Urinary bladder (tissue), 4 donors: ENCODE data around the gene MEDAG. TPM values are rescaled to one million over a fixed set of nuclear protein-coding genes. Genes with fewer than 3 reads are reported as not detected.

ENCODE experiments used
- DNase-seq: peaks from one replicate; pipeline ENCODE4 v3.0.0-alpha.2; 2015; ENCODE audit errors: extremely low spot score
- H3K27ac ChIP-seq: one replicate; pipeline ENCODE4 v1.5.1; 2013; ENCODE audit warnings: low read depth, mild to moderate bottlenecking, moderate library complexity
- H3K36me3 ChIP-seq: one replicate; pipeline ENCODE4 v1.6.1; 2013; ENCODE audit warnings: mild to moderate bottlenecking, moderate library complexity; ENCODE audit not compliant: insufficient read depth
- H3K4me1 ChIP-seq: one replicate; pipeline ENCODE4 v1.6.1; 2013; ENCODE audit warnings: mild to moderate bottlenecking, moderate library complexity; ENCODE audit not compliant: insufficient read depth
- H3K4me3 ChIP-seq: one replicate; pipeline ENCODE4 v1.5.1; 2013; ENCODE audit warnings: low read depth, low read length
- WGBS: extraction: QIAGEN DNeasy Blood & Tissue Kit; methylation state at CpG from one replicate; pipeline ENCODE4 v1.1.7; 2013; 5-methylcytosine and 5-hydroxymethylcytosine counted together
- polyA plus RNA-seq: library from polyadenylated mRNA; stranded (reverse); fragments of 200-250 nt; gene quantifications from one replicate; pipeline ENCODE4 v1.2.3, GENCODE V29; 2013
- total RNA-seq: library from RNA; depleted of rRNA; stranded (reverse); fragments of >200 nt; gene quantifications from one replicate; pipeline ENCODE4 v1.2.3, GENCODE V29; 2014
- donor health status: healthy with polysubstance abuse.
- donor health status: healthy.

Gene MEDAG
- total RNA-seq (12.2 TPM), polyA plus RNA-seq (12.7 TPM)

DNA sequence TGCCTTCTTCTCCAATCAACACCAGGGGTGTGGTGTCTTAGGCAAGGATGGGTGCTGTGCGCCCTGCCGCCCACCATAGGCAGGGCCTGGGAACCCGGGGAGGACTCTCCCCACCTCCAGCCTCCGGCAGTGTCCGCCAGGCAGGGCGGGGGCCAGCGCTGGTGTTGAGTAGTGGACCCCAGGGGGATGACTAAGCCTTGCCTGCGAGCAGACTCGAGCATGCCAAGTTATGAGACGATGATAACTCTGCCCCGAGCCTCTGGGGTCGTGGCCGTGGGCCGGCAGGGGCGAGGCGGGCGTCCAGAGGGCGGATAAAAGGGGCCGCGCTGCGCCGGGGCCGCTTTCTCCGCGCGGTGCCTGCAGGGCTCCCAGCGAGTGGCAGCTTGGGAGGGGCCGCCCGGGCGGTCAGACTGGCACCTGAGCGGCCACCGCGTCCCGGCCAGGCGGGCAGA lies at the start of gene MEDAG:
MEDAG (plus strand) TSS at position 340 of the 452 bp plus-strand sequence. CDS start 245 bp downstream, outside the sequence.
- no peak for DNase-seq
- H3K36me3 ChIP-seq: no peaks in the 10 kb centered on the region
- WGBS: 6% methylated on average over 35 of the region's 35 CpGs
- H3K4me1 ChIP-seq: no peaks in the 10 kb centered on the region
- no peak within 1 kb of the TSS for H3K27ac ChIP-seq
- H3K4me3 ChIP-seq: peak within 1 kb of the TSS; percentile 25

DNA sequence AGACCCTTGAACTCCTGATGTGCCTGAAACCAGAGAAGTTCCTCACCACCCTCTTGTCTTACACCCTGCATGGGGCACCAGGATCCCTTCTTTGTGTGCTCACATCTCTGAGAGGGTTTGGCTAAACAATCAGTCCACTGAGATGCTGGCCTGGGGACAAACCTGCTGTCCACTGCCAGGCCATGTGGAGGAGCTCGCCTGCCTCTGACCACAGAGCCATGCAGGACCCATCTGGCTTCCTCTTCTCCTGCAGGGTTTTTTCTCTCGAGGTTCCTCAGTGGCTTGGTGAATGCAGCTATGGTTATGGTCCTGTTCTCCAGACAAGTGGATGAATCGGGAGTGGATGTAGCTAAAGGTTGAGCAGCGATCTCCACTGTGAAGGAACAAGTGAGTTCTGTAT lies 49.1 kb upstream of the MEDAG start:
- 82% methylated on average over 4 of the region's 4 CpGs for WGBS
- no peak overlapping the region for H3K27ac ChIP-seq
- no peaks in the 10 kb centered on the region for H3K4me1 ChIP-seq
- H3K4me3 ChIP-seq: no peak overlapping the region
- no peak for DNase-seq
- H3K36me3 ChIP-seq: no peaks in the 10 kb centered on the region

DNA sequence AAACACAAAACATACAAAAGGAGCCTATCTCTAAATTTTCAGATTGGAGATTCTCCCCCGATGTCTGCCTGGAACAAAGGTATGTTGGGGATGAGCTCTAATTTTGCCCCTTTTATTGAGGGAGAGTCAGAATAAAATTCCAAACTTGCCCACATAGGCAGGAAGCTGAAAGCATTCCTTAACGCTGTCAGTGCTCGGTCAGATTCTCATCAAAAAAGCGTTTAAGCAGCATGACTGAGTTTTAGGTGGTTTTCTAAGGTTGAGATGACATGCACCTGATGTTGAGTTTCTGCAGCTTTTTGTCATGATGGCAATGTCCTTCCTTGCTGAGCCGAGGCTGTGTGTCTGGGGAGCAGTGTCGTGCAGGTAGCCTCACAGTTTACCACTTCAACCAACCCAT lies 48.4 kb upstream of the MEDAG start:
- no peaks in the 10 kb centered on the region for H3K36me3 ChIP-seq
- H3K4me1 ChIP-seq: no peaks in the 10 kb centered on the region
- no peak for DNase-seq
- H3K4me3 ChIP-seq: no peak overlapping the region
- 88% methylated on average over 6 of the region's 6 CpGs for WGBS
- no peak overlapping the region for H3K27ac ChIP-seq

DNA sequence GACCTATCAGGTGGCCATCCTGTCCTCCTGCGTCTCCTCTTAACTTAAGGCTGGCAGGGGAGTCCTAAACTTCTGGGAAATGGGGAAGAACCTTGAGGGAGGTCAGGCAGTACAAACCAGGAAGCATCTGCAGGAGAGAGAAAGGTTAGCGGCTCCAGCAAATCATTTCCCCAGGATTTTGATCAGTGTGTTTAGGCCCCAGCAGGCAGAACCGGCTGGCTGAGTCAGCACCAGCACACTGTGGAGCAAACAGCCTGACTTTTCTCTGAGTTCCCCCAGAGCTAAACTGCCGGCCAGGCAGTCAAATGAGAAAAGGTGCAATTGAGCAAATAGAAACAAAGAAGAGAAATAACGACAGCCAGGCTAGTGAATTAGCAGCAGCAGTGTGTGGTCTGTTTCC lies 46.7 kb upstream of the MEDAG start:
- Histone ChIP-seq H3K4me3 (no peak overlapping the region), H3K27ac (no peak overlapping the region), H3K36me3 (no peaks in the 10 kb centered on the region), H3K4me1 (no peaks in the 10 kb centered on the region)
- 72% methylated on average over 5 of the region's 5 CpGs for WGBS
- no peak for DNase-seq

DNA sequence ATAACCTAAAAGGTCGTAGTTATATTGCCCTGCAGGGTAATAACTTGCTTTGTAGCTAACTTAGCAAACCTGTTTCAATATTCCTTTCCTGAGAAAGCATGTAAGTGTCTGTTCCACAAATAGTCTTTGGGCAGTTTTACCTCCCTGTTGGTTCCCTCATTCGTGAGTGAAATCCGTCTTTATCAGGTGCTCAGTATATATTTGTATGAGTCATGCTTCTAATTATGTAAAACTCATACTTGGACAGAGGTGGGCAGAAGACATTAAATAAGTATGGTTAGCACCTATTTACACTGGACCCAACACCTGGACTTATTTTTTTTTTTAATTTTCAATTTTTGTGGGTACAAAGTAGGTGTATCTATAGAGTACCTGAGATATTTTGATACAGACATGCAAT lies 44.9 kb upstream of the MEDAG start:
- no peak overlapping the region for H3K4me3 ChIP-seq
- H3K4me1 ChIP-seq: no peaks in the 10 kb centered on the region
- H3K27ac ChIP-seq: no peak overlapping the region
- 81% methylated on average over 3 of the region's 3 CpGs for WGBS
- H3K36me3 ChIP-seq: no peaks in the 10 kb centered on the region
- no peak for DNase-seq

DNA sequence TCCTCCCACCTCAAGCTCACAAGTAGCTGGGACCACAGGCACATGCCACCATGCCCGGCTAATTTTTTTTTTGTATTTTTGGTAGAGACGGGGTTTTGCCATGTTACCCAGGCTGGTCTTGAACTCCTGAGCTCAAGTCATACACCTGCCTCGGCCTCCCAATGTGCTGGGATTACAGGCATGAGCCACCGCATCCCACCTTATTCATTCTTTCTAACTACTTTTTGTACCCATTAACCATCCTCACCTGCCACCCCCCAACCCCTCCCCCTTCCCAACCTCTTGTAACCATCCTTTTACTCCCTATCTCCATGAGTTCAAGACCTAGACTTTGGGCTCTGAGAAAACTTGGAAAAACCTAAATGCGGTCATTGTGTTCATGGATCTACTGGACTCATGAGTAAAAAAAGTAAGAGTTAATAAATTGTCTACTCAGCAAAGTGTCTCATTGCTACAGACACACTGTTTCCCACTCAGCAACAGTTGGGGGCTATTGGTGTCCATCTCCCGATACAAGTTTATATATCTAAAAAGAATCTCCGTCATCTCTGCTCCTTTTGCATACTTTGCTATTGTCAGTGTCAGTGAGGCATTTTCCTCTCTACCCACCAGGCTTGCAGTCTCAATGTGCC lies 44.1 kb upstream of the MEDAG start:
- H3K27ac ChIP-seq: no peak overlapping the region
- DNase-seq: no peak
- WGBS: 97% methylated on average over 7 of the region's 7 CpGs

DNA sequence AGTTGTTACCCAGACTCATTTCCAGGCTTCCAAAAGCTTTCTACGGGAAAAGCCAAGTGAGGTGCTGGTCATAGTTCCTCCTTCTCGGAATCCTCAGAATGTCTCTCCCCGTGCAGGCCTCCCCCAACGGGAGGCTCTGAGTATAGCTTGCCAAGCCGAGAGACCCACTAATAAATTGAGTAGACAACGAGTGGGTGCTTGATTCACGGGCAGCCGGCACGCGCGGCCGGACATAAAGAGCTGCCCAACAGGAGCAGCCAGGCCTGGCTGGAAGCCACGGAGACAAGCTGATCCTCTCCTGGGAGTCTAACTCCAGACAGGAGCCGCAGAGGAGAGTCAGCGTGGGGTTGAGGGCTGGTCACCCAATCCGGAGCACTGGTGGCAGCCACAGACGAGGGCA lies 43.4 kb upstream of the MEDAG start:
- Histone ChIP-seq H3K27ac (no peak overlapping the region), H3K4me3 (no peak overlapping the region), H3K36me3 (no peaks in the 10 kb centered on the region), H3K4me1 (no peaks in the 10 kb centered on the region)
- WGBS: 21% methylated on average over 17 of the region's 17 CpGs
- no peak for DNase-seq

More for the DNA sequence above, 44.1 kb upstream of the MEDAG start:
- Histone ChIP-seq H3K4me3 (no peak overlapping the region), H3K4me1 (no peaks in the 10 kb centered on the region), H3K36me3 (no peaks in the 10 kb centered on the region)

DNA sequence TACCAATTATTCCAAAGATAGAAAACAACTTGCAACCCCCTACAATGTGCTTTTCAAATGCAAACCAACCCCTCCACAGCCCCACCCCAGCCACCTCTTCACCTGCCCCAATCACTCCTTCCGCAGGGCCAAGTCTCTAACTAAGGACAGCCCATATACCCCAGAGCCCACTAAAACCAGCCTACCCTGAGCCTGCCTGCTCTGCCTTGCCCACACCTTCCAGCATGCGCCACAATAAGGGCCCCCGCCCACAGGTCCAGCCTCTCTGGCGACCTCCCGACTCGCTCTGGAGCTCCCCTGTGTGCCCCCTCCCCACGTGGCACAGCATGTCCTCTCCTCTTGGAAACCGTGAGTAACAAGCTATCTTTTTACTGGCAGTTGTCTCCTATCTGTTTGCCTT lies 42.8 kb upstream of the MEDAG start:
- no peak overlapping the region for H3K27ac ChIP-seq
- no peak overlapping the region for H3K4me3 ChIP-seq
- no peaks in the 10 kb centered on the region for H3K36me3 ChIP-seq
- no peak for DNase-seq
- no peaks in the 10 kb centered on the region for H3K4me1 ChIP-seq
- 89% methylated on average over 8 of the region's 8 CpGs for WGBS

DNA sequence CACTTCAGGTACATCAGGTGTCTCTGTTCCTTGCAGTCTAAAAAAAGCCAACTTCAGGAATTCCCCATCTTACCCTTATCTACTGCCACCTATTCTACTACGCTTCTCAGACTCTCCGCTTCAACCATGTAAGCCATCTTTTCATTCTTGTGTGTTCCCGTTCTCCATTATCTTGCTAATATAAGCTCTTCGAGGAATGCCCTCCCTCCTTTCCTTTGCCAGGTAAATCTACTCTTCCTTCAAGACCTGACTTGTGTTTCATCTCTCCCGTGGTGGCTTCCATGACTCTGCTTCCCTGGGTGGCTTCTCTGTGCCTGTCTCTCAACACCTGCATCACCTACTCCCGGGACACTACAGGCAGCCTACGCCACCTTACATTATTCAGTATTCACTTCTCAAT lies 42.3 kb upstream of the MEDAG start:
- 86% methylated on average over 7 of the region's 7 CpGs for WGBS
- DNase-seq: no peak
- no peak overlapping the region for H3K27ac ChIP-seq
- no peak overlapping the region for H3K4me3 ChIP-seq
- no peaks in the 10 kb centered on the region for H3K4me1 ChIP-seq
- H3K36me3 ChIP-seq: no peaks in the 10 kb centered on the region

DNA sequence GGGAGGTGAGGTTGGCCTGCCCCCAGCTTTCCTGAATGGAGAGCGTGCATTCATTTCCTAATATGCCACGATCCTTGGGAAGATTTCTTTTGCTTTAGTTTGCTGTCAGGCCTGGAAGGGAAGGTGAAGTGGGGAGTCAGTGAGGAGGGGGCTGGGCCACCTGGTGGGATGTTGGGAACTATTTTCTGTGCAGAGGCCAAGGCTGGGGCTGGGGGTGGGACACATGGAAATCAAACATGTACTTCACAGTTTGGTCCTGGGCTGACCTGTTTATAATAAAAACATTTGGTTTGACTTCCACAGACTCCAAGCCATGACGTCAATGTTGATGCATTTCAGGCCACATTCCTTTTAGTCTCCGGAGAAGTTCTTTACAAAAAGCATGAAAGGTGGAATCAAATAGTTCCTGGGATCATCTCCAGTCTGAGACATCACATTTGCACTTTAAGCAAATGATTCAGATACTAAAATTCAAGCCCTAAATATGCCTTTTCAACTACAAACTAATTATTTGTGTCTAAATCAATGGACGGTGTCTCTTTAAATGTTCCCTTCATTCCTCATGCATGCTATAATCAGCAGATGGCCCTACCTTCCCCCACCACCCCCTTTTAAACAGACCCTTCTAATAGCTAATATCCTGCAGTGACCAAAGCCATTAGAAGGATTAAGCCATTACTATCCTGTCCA lies 41.5 kb upstream of the MEDAG start:
- no peaks in the 10 kb centered on the region for H3K4me1 ChIP-seq
- 29% methylated on average over 5 of the region's 5 CpGs for WGBS
- no peak overlapping the region for H3K4me3 ChIP-seq
- H3K27ac ChIP-seq: peak overlapping the region; percentile 65
- no peaks in the 10 kb centered on the region for H3K36me3 ChIP-seq
- DNase-seq: peak; percentile 64

DNA sequence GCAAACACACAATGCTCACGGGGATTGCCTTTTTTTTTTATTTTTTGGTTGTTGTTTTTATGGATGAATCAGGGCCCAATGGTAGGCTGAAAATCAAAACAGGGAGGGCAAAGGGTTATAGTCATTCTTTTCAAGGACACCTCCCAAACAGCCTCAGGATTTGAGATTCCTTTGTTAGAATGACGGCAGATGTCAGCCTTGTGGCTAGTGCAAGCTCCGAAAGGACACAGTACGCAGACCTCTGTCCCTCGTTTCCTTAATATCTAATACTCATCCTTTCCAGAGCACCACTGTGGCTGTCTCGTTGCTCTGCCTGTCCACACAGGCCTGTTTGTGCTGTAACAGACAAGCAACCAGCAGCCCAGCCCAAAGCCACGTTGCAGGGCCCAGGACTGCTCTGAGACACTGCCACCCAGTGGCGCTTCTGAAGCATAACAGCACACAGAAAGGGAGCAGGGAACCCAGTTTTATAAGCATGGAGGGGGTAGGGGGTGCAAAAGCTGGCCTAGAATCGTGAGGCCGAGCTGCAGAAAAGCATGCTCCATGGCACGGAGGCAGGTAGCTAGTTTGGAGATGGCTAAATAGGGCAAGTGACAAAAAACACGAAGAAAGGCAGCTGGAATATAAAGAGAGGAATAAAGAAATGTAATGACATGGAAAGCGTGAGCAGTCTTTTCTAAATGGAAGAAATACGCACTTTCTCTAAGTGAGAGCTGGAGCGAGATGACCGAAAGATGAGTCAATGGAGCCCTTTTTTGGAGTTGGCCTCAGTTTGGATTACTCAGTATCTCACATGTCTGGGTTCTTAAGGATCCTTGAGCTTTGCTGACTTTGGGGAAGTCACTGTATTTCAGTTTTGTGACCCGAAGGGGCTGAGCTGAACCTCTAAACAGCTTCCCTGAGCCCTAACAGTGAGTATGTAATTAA lies 40.7 kb upstream of the MEDAG start:
- Histone ChIP-seq H3K27ac (peak overlapping the region; percentile 46), H3K4me3 (no peak overlapping the region), H3K4me1 (no peaks in the 10 kb centered on the region), H3K36me3 (no peaks in the 10 kb centered on the region)
- DNase-seq: peak; percentile 78
- 14% methylated on average over 17 of the region's 17 CpGs for whole genome bisulfite sequencing

DNA sequence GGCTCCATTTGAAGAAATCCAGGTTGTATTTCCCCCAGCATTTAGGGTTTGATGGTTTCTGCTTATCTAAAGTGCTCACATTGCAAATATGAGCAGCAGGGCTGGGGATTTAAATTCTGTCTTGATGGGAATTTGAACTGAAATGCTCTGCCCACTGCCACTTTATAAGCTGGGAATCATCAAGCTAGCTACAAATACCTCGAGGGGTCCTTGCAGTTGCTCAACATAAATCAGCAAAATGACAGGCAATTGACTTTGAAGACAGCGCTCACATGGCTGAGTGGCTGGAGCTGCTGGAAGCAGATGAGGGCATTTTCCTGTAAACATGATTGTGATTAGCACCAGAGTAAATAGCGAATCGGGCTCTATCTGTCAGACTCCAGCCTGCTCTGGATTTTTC lies 39.4 kb upstream of the MEDAG start:
- WGBS: 52% methylated on average over 4 of the region's 4 CpGs
- Histone ChIP-seq H3K4me3 (no peak overlapping the region), H3K27ac (no peak overlapping the region), H3K36me3 (no peaks in the 10 kb centered on the region), H3K4me1 (no peaks in the 10 kb centered on the region)
- DNase-seq: no peak

DNA sequence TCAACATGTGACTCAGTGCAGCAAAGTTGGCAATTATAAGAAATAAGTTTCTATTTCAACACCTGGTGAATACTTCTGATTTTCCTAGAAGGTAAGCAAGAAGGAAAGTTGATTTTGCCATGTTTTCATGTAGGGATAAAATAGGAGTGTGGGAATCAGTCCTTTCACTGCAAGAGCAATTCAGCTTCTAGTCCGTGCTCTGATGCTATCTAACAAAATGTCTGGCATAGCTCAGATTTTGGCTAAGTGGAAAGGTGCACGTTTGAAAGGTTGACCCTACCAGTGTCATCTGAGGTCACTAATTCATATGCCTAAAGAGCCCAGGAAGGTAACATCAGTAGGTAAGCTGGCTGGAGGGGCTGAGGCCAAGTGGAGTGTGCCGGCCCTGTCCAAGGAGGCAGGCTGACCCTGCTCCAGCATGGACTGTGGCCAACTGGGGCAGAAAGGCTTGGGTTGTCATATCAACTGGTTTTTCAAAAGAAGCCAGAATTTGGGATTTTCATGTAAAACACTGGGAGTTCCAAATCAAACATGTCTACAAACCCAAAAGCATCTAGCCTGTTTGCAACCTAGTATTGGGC lies 38.9 kb upstream of the MEDAG start:
- Histone ChIP-seq H3K4me3 (no peak overlapping the region), H3K36me3 (no peaks in the 10 kb centered on the region), H3K4me1 (no peaks in the 10 kb centered on the region), H3K27ac (no peak overlapping the region)
- WGBS: 73% methylated on average over 3 of the region's 3 CpGs
- no peak for DNase-seq
